GM19455 (cell line): Measurements from ENCODE around the gene DGKE.

ENCODE experiments used
- ATAC-seq: cut with Tn5 transposase; IDR thresholded peaks from one replicate; pipeline ENCODE4 v1.9.1; 2021; ENCODE audit not compliant: unreplicated experiment

Gene DGKE

GRCh38 chr17:56887552-56888467 is 53.9 kb downstream of the DGKE start:
- no peak for ATAC-seq

DNA sequence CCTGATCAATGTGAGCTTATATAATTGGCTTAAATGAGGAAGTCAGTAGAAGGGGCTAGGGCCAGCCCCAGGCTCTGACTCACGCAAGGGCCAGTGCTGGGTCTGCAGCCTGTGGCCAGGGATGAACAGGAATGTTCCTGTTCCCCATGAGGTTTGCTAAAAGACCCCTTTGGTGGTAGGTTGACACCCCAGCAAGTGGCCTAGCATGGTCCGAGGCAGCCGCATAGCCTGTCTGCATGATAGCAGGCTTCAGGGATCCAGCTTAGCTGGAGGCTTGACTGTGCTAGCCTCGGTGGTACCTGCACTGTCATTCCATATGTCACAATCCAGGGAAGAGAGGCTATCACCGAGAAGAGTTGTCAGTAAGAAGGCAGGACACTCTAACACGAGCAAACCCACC is 56.4 kb downstream of the DGKE start:
- ATAC-seq = no peak

DNA sequence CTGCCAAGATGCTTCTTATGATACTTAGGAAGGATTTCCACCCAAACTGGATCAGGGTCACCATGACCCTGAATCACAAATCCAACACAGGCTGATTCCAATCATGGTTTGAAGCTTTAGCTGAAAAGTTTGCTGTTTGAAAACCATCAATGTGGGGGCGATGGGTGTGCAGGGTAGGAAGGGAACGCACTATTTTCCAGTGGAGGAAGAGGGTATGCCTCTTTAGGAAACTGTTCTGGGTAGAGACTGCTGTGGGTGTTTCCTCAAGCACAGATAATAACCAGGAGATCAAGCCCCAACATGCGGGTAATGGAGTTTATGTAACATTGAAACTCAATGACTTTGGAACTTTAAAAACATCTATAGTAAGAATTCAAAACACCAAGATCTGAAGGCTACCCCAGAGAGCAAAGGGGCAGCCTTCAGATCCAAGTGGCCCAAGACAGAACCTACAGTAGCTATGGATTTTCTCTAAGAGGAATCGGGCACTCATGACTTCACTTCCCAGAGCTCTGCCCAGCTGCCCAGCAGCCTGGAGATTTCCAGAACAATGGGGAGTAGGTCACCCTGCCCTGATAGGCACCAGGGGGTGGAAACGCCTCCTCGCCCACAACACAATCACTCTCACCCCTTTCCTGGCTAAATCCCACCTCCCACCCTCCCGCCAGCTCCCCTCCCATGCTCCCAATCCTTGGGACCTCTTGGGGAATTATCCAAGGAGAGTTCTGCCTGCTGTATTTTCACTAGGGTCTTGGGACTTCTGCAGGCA is 57.1 kb downstream of the DGKE start:
- ATAC-seq = no peak

- no peak for ATAC-seq
Measured at GRCh38 chr17:56891751-56892150, 57.8 kb downstream of the DGKE start.

DNA sequence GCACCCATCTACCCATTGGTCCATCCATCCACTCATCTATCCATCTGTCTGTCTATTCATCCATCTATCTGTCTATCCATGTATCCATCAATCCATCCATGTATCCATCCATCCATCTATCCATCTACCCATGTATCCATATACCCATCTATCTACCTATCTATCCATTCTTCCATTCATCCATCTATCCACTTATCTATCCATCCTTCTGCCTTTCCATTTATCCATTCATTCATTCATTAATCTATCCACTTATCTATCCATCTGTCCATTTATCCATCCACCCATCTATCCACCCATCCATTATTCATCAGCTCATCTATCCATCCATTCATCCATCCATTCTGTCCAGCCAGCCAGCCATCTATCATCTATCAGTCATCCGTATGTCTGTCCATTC is 58.4 kb downstream of the DGKE start:
- ATAC-seq = no peak

GRCh38 chr17:56893503-56893902 is 59.6 kb downstream of the DGKE start:
- ATAC-seq = no peak

- ATAC-seq = no peak
Measured at GRCh38 chr17:56894859-56895455, 61.0 kb downstream of the DGKE start.

DNA sequence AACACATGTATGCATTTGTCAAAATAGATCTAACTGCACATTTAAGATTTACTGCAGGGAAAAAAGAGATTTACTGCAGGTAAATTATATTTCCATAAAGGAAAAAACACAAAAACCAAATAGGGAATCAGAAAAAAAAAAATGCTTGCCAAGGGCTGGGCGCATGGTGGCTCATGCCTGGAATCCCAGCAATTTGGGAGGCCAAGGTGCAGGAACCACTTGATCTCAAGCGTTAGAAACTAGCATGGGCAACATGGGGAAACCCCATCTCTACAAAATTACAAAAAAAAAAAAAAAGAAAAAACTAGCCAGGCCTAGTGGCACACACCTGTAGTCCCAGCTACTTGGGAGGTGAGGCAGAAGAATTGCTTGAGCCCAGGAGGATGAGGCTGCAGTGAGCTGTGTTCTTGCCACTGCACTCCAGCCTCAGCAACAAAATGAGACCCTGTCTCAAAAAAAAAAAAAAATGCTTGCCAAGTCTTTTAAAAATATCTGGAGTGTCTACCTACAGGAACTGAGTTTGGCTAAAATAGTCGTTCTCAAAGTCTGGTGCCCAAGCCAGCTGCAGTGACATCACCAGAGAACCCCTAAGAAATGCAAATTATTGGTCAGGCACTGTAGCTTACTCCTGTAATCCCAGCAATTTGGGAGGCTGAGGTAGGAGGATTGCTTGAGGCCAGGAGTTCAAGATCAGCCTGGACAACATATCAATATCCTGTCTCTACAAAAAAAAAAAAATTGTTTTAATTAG is 62.4 kb downstream of the DGKE start:
- ATAC-seq = no peak

- no peak for ATAC-seq
Measured at GRCh38 chr17:56896968-56897359, 63.0 kb downstream of the DGKE start.

DNA sequence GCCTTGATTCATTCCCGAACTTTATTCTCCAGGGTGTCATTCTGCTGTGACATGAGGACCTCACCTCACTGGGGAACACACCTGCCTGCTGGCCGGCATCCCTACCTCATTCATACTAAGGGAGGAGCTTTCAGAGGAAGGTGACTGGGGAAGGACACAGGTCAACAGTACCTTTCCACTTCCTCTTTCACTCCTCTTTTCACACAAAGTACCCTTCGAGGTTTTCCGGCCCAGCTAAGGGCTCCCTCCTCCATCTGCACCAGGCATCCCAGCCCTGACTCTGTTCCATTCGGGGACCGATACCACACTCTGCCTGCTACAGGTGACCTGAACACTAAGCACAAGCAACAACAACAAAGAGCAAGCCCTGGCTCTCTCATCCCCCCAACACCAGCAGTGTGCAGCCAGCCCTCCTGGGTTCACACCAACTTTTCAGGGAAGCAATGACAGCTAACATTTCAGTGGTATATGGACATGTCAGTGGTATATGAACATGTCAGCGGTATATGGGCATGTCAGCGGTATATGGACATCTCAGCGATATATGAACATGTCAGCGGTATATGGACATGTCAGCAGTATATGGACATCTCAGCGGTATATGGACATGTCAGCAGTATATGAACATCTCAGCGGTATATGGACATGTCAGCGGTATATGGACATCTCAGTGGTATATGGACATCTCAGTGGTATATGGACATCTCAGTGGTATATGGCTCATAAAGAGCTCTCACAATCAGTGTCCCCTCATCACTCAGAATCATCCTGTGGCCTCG is 63.9 kb downstream of the DGKE start:
- no peak for ATAC-seq

DNA sequence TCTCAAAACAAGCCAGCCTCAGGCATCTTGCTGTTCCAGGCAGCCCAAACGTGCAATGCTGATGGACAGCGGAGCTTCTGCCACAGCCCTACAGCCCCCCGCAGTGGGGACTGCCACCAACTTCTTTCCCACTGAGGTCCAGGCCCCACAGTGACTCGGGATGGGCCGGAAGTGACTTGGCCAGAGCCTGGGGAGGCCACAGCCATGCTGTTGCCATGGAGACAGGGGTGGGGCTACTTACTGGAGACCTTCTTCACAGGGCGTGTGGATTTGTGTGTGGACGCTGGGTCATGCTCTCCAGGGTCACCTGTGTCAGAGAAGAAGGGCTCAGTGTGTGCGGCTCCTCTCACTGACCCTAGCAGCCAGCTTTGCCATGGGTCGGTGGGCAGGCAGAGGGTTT is 64.9 kb downstream of the DGKE start:
- ATAC-seq = no peak

DNA sequence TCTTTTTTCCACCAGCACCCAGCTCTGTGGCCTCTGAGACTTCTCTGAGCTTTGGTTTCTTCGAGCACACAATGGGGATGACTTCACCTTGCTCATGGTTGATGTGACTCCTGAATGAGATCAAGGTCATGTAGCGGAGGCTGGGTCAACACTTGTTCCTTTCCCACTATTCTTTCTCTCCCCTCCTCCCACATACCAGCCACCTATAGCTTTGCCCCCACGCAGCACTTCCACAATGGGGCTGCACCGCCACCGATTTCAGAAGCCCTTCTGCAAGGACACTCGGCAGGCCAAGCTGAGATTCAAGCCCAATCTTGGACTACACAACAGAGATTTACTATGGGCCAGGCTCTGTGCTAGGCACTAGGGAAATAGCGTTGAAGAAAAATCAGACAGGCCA is 65.5 kb downstream of the DGKE start:
- ATAC-seq = no peak

DNA sequence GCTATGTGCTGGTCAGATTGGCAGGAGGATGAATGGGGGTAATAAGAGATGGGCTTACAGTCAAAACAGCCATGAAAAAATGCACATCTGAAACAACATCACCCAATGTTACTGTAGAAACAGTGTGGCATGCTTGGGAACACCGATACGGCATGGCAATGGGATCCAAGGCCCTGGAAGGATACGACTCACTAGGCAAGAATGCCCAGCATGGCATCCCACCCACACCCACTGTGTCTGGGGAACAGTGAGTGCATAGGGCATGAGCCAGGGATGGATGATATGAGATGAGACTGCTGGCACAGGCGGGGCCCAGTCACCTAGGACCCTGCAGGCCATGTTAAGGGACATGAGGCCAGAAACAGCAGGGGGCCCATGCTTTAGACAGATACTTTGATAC is 68.4 kb downstream of the DGKE start:
- ATAC-seq = no peak

DNA sequence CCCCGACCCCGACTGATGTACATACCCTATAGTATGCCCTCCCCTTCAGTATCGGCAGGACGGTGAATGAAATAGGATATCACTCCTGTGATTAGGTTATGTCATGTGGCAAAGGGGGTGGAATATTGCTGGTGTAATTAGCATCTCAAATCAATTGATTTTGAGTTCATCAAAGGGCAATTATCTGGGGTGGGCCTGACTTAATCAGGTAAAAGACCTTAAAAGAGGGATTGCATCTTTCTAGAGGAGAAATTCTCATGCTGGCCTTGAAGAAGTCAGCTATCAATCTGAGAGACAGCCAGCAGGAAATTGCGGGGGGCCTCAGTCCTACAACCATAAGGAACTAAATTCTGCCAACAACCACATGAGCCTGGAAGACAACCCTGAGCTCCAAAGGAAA is 69.6 kb downstream of the DGKE start:
- ATAC-seq = no peak

DNA sequence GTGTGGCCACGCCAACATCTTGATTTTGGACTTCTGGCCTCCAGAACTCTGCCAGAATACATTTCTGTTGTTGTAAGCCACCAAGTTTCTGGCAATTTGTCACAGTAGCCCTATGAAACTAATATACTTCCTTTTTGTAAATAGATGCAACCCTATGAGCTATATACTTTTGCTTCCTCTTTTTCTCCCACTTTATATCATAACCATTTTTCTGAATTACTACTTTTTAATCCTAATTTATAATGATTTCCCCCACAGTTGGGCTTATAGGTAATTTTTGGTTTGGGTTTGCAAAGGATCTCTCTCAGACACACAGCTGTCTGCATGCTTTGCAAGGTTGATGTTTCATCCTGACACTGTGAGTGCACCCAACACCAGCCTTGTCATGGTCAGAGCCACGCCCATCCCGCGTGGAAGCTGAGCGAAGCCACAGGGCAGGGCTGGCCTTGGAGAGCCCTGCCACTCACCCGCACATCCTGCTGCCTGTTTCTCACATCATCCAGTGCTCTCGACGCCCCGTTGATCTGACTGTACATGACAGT is 74.1 kb downstream of the DGKE start:
- peak; percentile 80 for ATAC-seq

GRCh38 chr17:56909742-56910508 is 76.0 kb downstream of the DGKE start:
- no peak for ATAC-seq

GRCh38 chr17:56910509-56911235 is 76.7 kb downstream of the DGKE start:
- no peak for ATAC-seq

GRCh38 chr17:56912105-56912999 is 78.4 kb downstream of the DGKE start:
- no peak for ATAC-seq
